GM12878 (cell line): ENCODE results near the gene SUSD1. TPM values are rescaled to one million over a fixed set of nuclear protein-coding genes. Genes with fewer than 3 reads are reported as not detected.

Experiments used
- ATF7 ChIP-seq: fragments of 450-650 bp; IDR thresholded peaks from 2 replicates; pipeline ENCODE4 v1.6.1; 2016; ENCODE audit warnings: low read depth, mild to moderate bottlenecking
- BHLHE40 ChIP-seq, 2 experiments: fragments of 450-650 bp in 1 of 2; IDR thresholded peaks; 2 replicates each; pipeline ENCODE4 v1.6.1; 2011 to 2017; ENCODE audit warnings: low read depth in 2 of 2, borderline replicate concordance in 1 of 2, improper control_type of control experiment in 1 of 2, low read length in 1 of 2, mild to moderate bottlenecking in 1 of 2
- CBFB ChIP-seq: IDR thresholded peaks from 2 replicates; pipeline ENCODE4 v1.6.1; 2016; ENCODE audit warnings: antibody characterized with exemption, low read depth
- CBX5 ChIP-seq: sonication (generic); IDR thresholded peaks from 2 replicates; pipeline ENCODE4 v1.6.1; 2016; ENCODE audit warnings: low read depth, moderate library complexity, mild to moderate bottlenecking, inconsistent platforms
- DPF2 ChIP-seq: fragments of 450-650 bp; IDR thresholded peaks from 2 replicates; pipeline ENCODE4 v1.6.1; 2017; ENCODE audit warnings: mild to moderate bottlenecking
- FOS ChIP-seq: IDR thresholded peaks from 3 replicates; pipeline ENCODE4 v1.6.1; 2011; ENCODE audit warnings: borderline replicate concordance; ENCODE audit not compliant: insufficient read length; ENCODE audit errors: extremely low read depth
- HDGF ChIP-seq: fragments of 450-650 bp; IDR thresholded peaks from 2 replicates; pipeline ENCODE4 v1.6.1; 2016; ENCODE audit warnings: antibody characterized with exemption
- IKZF2 ChIP-seq, 2 experiments: fragments of 450-650 bp; IDR thresholded peaks; 2 replicates each; pipeline ENCODE4 v1.6.1; 2017; ENCODE audit warnings: mild to moderate bottlenecking in 2 of 2, moderate library complexity in 2 of 2
- IRF4 ChIP-seq: IDR thresholded peaks from 2 replicates; pipeline ENCODE4 v1.6.1; 2011; ENCODE audit warnings: low read depth, low read length
- KDM1A ChIP-seq: fragments of 200-600 bp; sonication (generic); IDR thresholded peaks from 2 replicates; pipeline ENCODE4 v1.6.1; 2016; ENCODE audit warnings: borderline replicate concordance
- MEF2B ChIP-seq: fragments of 450-650 bp; IDR thresholded peaks from 2 replicates; pipeline ENCODE4 v1.6.1; 2018; ENCODE audit warnings: mild to moderate bottlenecking, moderate library complexity; ENCODE audit not compliant: partially characterized antibody, poor library complexity, severe bottlenecking
- RCOR1 ChIP-seq: conservative IDR thresholded peaks from 2 replicates; pipeline ENCODE4 v1.6.1; 2012; ENCODE audit warnings: low read depth, low read length, improper control_type of control experiment
- SIX5 ChIP-seq: IDR thresholded peaks from 2 replicates; pipeline ENCODE4 v1.6.1; 2011; ENCODE audit warnings: mild to moderate bottlenecking, low read depth, low read length, moderate library complexity; ENCODE audit not compliant: severe bottlenecking
- STAT3 ChIP-seq: IDR thresholded peaks from 2 replicates; pipeline ENCODE4 v1.6.1; 2011; ENCODE audit warnings: low read depth, low read length, improper control_type of control experiment
- TCF12 ChIP-seq: IDR thresholded peaks from 2 replicates; pipeline ENCODE4 v1.6.1; 2011; ENCODE audit warnings: low read depth, mild to moderate bottlenecking, low read length
- ZNF217 ChIP-seq: fragments of 450-650 bp; IDR thresholded peaks from 2 replicates; pipeline ENCODE4 v1.6.1; 2017; ENCODE audit warnings: antibody characterized with exemption, mild to moderate bottlenecking
- polyA plus RNA-seq, 11 experiments: library from polyadenylated mRNA; depleted of rRNA in 4 of 11; unstranded in 6 of 11; stranded (reverse) in 5 of 11; fragments of >200 nt; fragmentation: Nextera tagmentation in 4 of 11; fragmentation: Illumina TruSeq in 1 of 11; extraction: Ambion mirVana in 4 of 11; extraction: Trizol in 1 of 11; gene quantifications; 1 replicate in 1 of 11; 2 replicates in 10 of 11; pipeline versions ENCODE4 v1.2.1 to v1.2.3, GENCODE V29; 2011 to 2016; ENCODE audit warnings: inconsistent platforms in 2 of 11, missing spikeins in 2 of 11, low read depth in 1 of 11
- total RNA-seq, 4 experiments: library from RNA; depleted of rRNA in 3 of 4; stranded (reverse); fragments of >200 nt in 3 of 4; fragmentation: Illumina TruSeq in 1 of 4; extraction: Trizol in 1 of 4; gene quantifications; 2 replicates each; pipeline versions ENCODE4 v1.2.1 to v1.2.3, GENCODE V29; 2013 to 2021
- TF ChIP-seq, protein P1 (sequence below): fragments of 450-650 bp; IDR thresholded peaks from 2 replicates; pipeline ENCODE4 v1.6.1; 2016; ENCODE audit warnings: mild to moderate bottlenecking
- TF ChIP-seq, protein P2 (sequence below): fragments of 450-650 bp; IDR thresholded peaks from 2 replicates; pipeline ENCODE4 v1.6.1; 2017; ENCODE audit warnings: borderline replicate concordance
- TF ChIP-seq, protein P3 (sequence below): fragments of 450-650 bp; IDR thresholded peaks from 2 replicates; pipeline ENCODE4 v1.6.1; 2017; ENCODE audit warnings: mild to moderate bottlenecking, low read depth, inconsistent platforms; ENCODE audit not compliant: poor library complexity, severe bottlenecking
- TF ChIP-seq, protein P4 (sequence below): fragments of 450-650 bp; IDR thresholded peaks from 2 replicates; pipeline ENCODE4 v1.6.1; 2016; ENCODE audit warnings: mild to moderate bottlenecking
- TF ChIP-seq, protein P5 (sequence below): IDR thresholded peaks from 2 replicates; pipeline ENCODE4 v1.6.1; 2011; ENCODE audit warnings: mild to moderate bottlenecking, low read depth, low read length, moderate library complexity; ENCODE audit not compliant: insufficient replicate concordance

Gene SUSD1
- total and polyA plus RNA-seq, 10 of the 15 experiments (the other 5 are each of a cell fraction or from before 2014, with no cell fraction given): 6.7 to 20.8 (median 13.2) TPM

DNA sequence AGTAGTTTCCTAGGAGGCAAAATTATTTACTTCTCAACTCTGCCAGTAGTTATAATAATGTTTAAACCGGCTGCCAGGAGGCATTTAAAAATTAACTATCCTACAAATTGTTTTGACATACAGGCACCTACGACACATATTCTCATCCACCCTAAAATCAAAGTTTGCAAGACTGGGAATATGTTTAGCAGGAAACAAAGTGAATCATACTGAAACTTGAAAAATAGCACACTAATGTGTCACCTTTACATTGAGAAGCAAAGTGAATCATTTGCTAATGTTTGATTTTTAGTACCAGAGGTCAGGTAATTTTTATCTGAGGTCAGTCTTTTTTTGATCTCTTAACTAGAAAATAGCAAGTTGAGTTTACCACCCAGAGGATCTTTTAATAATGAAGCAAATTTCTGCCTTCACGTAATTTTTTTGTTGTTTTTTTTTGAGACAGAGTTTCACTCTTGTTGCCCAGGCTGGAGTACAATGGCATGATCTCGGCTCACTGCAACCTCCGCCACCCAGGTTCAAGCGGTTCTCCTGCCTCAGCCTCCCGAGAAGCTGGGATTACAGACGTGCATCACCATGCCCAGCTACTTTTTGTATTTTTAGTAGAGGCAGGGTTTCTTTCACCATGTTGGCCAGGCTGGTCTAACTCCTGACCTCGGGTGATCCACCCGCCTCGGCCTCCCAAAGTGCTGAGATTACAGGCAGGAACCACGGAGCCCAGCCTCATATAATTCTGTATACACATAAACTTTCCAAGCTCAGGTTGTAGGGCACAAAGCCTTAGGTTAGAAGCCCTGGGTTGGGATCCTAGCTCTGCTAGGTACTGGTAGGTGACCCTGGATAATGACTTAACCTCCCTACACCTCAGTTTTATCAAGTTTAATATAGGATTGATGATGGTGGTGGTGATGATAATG is 154.2 kb downstream of the SUSD1 start (continued):
- TF ChIP-seq MEF2B (peak; percentile 58), IRF4 (peak; percentile 71; the same call in 1 of the 2 replicates), HDGF (peak; percentile 56), DPF2 (peak; percentile 91), ATF7 (peak; percentile 84), TCF12 (no peak), IKZF2 (IDR thresholded peaks at IDR 0.05) (peak; percentile 96 to 98), ZNF217 (peak; percentile 87), STAT3 (no peak), BHLHE40 (IDR thresholded peaks at IDR 0.05; ENCODE audit: borderline replicate concordance in 1 of 2, low read depth in 2 of 2, low read length in 1 of 2) (peak; percentile 11 to 61; a peak in 3 of 4 replicates), FOS (no peak), RCOR1 (no peak), KDM1A (no peak), CBFB (no peak), CBX5 (no peak), SIX5 (no peak)
- TF ChIP-seq, protein P1, sequence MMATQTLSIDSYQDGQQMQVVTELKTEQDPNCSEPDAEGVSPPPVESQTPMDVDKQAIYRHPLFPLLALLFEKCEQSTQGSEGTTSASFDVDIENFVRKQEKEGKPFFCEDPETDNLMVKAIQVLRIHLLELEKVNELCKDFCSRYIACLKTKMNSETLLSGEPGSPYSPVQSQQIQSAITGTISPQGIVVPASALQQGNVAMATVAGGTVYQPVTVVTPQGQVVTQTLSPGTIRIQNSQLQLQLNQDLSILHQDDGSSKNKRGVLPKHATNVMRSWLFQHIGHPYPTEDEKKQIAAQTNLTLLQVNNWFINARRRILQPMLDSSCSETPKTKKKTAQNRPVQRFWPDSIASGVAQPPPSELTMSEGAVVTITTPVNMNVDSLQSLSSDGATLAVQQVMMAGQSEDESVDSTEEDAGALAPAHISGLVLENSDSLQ: peak; percentile 45; the same call in 1 of the 2 replicates
- TF ChIP-seq, protein P2, sequence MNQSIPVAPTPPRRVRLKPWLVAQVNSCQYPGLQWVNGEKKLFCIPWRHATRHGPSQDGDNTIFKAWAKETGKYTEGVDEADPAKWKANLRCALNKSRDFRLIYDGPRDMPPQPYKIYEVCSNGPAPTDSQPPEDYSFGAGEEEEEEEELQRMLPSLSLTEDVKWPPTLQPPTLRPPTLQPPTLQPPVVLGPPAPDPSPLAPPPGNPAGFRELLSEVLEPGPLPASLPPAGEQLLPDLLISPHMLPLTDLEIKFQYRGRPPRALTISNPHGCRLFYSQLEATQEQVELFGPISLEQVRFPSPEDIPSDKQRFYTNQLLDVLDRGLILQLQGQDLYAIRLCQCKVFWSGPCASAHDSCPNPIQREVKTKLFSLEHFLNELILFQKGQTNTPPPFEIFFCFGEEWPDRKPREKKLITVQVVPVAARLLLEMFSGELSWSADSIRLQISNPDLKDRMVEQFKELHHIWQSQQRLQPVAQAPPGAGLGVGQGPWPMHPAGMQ: no peak
- TF ChIP-seq, protein P3, sequence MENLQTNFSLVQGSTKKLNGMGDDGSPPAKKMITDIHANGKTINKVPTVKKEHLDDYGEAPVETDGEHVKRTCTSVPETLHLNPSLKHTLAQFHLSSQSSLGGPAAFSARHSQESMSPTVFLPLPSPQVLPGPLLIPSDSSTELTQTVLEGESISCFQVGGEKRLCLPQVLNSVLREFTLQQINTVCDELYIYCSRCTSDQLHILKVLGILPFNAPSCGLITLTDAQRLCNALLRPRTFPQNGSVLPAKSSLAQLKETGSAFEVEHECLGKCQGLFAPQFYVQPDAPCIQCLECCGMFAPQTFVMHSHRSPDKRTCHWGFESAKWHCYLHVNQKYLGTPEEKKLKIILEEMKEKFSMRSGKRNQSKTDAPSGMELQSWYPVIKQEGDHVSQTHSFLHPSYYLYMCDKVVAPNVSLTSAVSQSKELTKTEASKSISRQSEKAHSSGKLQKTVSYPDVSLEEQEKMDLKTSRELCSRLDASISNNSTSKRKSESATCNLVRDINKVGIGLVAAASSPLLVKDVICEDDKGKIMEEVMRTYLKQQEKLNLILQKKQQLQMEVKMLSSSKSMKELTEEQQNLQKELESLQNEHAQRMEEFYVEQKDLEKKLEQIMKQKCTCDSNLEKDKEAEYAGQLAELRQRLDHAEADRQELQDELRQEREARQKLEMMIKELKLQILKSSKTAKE: peak; percentile 72
- TF ChIP-seq, protein P4, sequence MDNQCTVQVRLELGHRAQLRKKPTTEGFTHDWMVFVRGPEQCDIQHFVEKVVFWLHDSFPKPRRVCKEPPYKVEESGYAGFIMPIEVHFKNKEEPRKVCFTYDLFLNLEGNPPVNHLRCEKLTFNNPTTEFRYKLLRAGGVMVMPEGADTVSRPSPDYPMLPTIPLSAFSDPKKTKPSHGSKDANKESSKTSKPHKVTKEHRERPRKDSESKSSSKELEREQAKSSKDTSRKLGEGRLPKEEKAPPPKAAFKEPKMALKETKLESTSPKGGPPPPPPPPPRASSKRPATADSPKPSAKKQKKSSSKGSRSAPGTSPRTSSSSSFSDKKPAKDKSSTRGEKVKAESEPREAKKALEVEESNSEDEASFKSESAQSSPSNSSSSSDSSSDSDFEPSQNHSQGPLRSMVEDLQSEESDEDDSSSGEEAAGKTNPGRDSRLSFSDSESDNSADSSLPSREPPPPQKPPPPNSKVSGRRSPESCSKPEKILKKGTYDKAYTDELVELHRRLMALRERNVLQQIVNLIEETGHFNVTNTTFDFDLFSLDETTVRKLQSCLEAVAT: peak; percentile 47; the same call in 1 of the 2 replicates
- TF ChIP-seq, protein P5, sequence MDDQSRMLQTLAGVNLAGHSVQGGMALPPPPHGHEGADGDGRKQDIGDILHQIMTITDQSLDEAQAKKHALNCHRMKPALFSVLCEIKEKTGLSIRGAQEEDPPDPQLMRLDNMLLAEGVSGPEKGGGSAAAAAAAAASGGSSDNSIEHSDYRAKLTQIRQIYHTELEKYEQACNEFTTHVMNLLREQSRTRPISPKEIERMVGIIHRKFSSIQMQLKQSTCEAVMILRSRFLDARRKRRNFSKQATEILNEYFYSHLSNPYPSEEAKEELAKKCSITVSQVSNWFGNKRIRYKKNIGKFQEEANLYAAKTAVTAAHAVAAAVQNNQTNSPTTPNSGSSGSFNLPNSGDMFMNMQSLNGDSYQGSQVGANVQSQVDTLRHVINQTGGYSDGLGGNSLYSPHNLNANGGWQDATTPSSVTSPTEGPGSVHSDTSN: no peak
